ENCODE results near the gene OPTC.

GRCh38 chr1:203512848-203513584, 19.1 kb downstream of the OPTC start:
- no peak for TF ChIP-seq CTCF (IDR thresholded peaks at IDR 0.05)
- no peak for TF ChIP-seq POLR2A (IDR thresholded peaks at IDR 0.05)

Measured in ovary (tissue), 3 donors.